Osteocyte (in vitro differentiated cells): ENCODE data around the gene NFIA. TPM values are rescaled to one million over a fixed set of nuclear protein-coding genes. Genes with fewer than 3 reads are reported as not detected.
A peak's percentile ranks its signal among the peaks of the same experiment; 100 is the strongest.

Experiments used
- DNase-seq: peaks from one replicate; pipeline ENCODE4 v3.0.0; 2021; ENCODE audit warnings: mixed read lengths; ENCODE audit not compliant: unreplicated experiment; ENCODE audit errors: extremely low spot score
- H3K27ac Mint-ChIP-seq: one replicate; pipeline ENCODE4 v1.8.0; 2021; ENCODE audit warnings: mild to moderate bottlenecking, mixed read lengths; ENCODE audit not compliant: unreplicated experiment
- H3K27me3 Mint-ChIP-seq: one replicate; pipeline ENCODE4 v1.8.0; 2021; ENCODE audit warnings: mixed read lengths; ENCODE audit not compliant: unreplicated experiment
- H3K36me3 Mint-ChIP-seq: one replicate; pipeline ENCODE4 v1.8.0; 2021; ENCODE audit warnings: mixed read lengths; ENCODE audit not compliant: unreplicated experiment
- H3K4me1 Mint-ChIP-seq: one replicate; pipeline ENCODE4 v1.8.0; 2021; ENCODE audit warnings: mixed read lengths; ENCODE audit not compliant: unreplicated experiment
- H3K4me3 Mint-ChIP-seq: one replicate; pipeline ENCODE4 v1.8.0; 2021; ENCODE audit warnings: mild to moderate bottlenecking, moderate library complexity, mixed read lengths; ENCODE audit not compliant: unreplicated experiment
- H3K9me3 Mint-ChIP-seq: one replicate; pipeline ENCODE4 v1.8.0; 2021; ENCODE audit warnings: mixed read lengths; ENCODE audit not compliant: unreplicated experiment
- total RNA-seq: library from RNA; stranded (reverse); gene quantifications from 2 replicates; pipeline ENCODE4 v1.2.1, GENCODE V29; 2021
- TF ChIP-seq, protein P1 (sequence below): fragments of 200-600 bp; sonication (generic); IDR thresholded peaks from 2 replicates; pipeline ENCODE4 v1.5.0; 2021; ENCODE audit warnings: antibody characterized with exemption, mild to moderate bottlenecking, moderate library complexity

NFIA gene
- total RNA-seq, 1 donor from 2014 or later: 46.7 TPM

DNA sequence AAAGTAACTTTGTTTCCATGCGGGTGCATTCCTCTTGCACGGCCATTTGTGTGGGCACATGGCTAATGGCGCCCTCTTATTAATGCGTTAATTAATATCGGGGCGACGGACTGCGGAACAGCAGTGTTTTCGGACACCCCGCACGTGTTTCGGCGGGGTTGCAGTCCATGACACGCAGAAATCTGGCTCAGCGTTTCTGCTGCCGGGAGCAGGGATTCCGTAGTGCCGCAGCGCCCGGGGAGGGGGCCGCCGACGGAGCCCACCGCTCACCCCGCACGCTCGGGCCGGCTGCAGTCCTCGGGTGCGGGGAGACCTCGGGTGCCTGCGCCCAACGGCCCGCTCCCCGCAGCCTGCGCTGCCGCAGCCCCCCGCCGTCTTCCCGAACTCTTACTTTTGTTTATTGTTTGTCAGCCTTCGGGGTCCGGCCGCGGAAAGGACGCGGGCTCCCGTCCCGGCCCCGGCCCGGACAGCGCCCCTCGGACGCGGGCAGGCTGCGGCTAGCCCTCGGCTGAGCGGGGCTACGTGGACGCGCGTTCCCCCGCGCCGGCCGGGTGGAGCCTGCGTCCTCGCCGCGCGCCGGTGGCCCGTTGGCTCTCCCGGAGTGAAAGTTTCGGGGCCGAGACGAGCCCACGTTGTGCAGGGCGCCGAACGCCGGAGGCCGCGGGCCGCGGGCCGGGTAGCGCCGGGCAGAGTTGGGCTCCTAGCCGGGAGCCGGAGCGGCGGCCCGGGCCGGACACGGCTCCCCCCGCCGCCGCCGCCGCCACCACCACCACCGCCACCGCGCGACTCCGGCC is 849 bp downstream of the NFIA start:
- H3K27me3 Mint-ChIP-seq: no peaks in the 10 kb centered on the region
- peak overlapping the region; percentile 93 for H3K27ac Mint-ChIP-seq
- no peaks in the 10 kb centered on the region for H3K9me3 Mint-ChIP-seq
- TF ChIP-seq, protein P1, sequence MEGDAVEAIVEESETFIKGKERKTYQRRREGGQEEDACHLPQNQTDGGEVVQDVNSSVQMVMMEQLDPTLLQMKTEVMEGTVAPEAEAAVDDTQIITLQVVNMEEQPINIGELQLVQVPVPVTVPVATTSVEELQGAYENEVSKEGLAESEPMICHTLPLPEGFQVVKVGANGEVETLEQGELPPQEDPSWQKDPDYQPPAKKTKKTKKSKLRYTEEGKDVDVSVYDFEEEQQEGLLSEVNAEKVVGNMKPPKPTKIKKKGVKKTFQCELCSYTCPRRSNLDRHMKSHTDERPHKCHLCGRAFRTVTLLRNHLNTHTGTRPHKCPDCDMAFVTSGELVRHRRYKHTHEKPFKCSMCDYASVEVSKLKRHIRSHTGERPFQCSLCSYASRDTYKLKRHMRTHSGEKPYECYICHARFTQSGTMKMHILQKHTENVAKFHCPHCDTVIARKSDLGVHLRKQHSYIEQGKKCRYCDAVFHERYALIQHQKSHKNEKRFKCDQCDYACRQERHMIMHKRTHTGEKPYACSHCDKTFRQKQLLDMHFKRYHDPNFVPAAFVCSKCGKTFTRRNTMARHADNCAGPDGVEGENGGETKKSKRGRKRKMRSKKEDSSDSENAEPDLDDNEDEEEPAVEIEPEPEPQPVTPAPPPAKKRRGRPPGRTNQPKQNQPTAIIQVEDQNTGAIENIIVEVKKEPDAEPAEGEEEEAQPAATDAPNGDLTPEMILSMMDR: no peak
- H3K4me3 Mint-ChIP-seq: peak overlapping the region; percentile 93
- peaks cover 57% of the 10 kb centered on the region for H3K4me1 Mint-ChIP-seq
- H3K36me3 Mint-ChIP-seq: peaks cover 4% of the 10 kb centered on the region
- DNase-seq: no peak

DNA sequence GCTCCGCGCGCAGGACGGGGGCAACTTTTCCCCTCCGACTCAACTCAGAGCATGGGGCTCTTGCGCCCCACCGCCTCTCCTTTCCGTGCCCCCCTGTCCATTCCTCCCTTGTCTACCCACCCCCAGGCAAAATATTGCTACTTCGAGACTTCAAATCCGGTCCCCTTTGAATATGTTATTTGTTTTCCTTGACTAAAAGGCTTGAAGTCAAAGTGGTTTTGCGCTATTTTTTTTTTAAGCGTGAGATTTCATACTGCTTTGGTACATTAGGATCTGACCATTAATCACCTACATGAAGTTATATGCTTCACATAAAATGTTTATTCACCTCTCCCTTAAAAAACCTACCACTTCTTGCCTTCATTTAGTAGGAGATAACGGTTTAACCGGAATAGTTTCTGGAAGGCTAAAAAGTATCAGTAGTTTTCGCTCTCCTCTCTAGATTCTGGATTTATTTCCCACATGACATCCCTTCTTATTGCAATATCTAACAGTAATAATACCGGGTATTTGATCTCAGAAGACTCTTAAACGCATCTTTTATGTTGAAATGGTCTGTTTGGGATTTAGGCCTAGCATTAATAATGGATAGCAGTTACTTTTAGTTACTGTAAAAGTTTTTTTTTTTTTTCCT is 1.6 kb downstream of the NFIA start:
- peak overlapping the region; percentile 93 for H3K27ac Mint-ChIP-seq
- H3K4me3 Mint-ChIP-seq: peak overlapping the region; percentile 84

DNA sequence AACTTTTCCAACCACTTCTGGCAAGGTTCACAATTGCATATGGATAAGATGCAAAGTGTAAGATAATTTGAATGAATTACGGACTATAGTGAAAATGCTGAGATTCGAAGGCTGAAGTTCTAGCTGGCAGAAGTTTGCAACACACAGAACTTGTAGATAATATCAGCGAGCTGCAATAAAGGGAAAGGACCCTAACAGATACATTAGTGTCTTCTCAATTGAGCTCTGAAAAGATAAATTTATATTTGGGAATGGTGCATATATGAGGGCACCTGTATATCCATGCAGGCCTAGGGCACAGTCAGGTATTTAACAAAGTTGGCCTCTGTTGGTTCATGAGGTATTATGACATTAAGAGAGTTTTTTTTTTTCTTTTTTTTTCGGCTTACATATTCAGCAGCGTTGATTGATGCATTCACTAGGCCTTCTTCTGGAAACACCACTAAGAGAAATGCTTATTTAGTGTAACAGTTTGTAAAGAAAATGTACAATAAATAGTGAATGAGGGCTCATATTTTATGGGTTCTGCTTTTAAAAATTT is 2.2 kb downstream of the NFIA start:
- no peak for DNase-seq
- peaks cover 44% of the 10 kb centered on the region for H3K4me1 Mint-ChIP-seq
- H3K27me3 Mint-ChIP-seq: no peaks in the 10 kb centered on the region
- no peaks in the 10 kb centered on the region for H3K9me3 Mint-ChIP-seq
- H3K4me3 Mint-ChIP-seq: peak overlapping the region; percentile 84
- H3K36me3 Mint-ChIP-seq: peaks cover 15% of the 10 kb centered on the region
- TF ChIP-seq, protein P1: no peak
- H3K27ac Mint-ChIP-seq: peak overlapping the region; percentile 93

More for the DNA sequence above, 1.6 kb downstream of the NFIA start:
- H3K9me3 Mint-ChIP-seq: no peaks in the 10 kb centered on the region
- H3K36me3 Mint-ChIP-seq: peaks cover 12% of the 10 kb centered on the region
- H3K4me1 Mint-ChIP-seq: peaks cover 50% of the 10 kb centered on the region
- no peaks in the 10 kb centered on the region for H3K27me3 Mint-ChIP-seq
- no peak for DNase-seq
- TF ChIP-seq, protein P1: no peak

DNA sequence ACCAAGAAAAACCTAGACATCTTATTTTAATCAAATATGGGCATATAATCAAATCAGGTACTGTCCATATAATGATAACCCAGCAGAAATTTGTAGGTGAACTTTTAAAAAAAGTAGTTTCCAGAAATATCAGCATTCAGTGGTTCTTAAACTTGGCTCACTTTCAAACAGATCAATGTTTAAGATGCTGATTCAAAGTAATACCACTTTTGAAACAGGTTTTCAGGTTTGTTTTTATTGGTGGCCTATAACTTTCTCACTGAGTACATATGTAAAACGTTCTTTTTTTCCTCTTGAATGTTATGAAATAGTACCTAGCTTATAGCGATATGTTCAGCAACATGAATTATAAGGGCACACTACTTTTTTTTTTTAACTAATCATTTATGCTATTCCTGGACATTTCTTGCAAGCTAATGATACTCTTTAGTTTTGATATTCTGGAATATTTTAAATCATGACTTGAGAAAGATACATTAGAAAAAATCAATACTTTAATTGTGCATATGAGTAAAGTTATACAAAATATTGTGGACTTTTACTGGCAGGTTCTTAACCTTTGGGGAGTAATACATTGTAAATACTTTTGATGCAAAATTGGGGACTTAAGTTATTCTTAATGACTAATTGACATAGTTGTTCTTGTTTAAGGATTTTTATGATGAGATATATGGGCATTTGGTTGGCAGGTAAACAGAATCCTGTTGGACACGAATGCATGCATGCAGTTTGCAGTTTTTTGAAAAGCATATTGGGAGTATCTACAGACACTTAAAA is 3.0 kb downstream of the NFIA start:
- Mint-ChIP-seq H3K4me3 (peak overlapping the region; percentile 84), H3K27ac (peak overlapping the region; percentile 93), H3K36me3 (peaks cover 17% of the 10 kb centered on the region), H3K27me3 (no peaks in the 10 kb centered on the region), H3K4me1 (peaks cover 36% of the 10 kb centered on the region), H3K9me3 (no peaks in the 10 kb centered on the region)
- no peak for DNase-seq
- TF ChIP-seq, protein P1: no peak
